Astrocyte (in vitro differentiated cells and primary cell): ENCODE measurements around the gene JTB. TPM values are rescaled to one million over a fixed set of nuclear protein-coding genes. Genes with fewer than 3 reads are reported as not detected.

ENCODE experiments used
- DNase-seq: peaks from one replicate; pipeline ENCODE4 v3.0.0-alpha.2; 2010; ENCODE audit warnings: low read depth
- FAIRE-seq: peaks from 2 replicates; lab custom pipeline; 2011; peaks lifted over from hg19 to GRCh38; lab: Jason Lieb, UNC
- H2AFZ ChIP-seq: 2 replicates; pipeline ENCODE4 v1.6.0; 2012; ENCODE audit warnings: low read depth, low read length, inconsistent platforms
- H3K27ac ChIP-seq: 2 replicates; pipeline ENCODE4 v1.5.1; 2011; ENCODE audit warnings: low read depth, low read length, inconsistent platforms
- H3K27me3 ChIP-seq: 2 replicates; pipeline ENCODE4 v1.6.0; 2011; ENCODE audit warnings: low read length, inconsistent platforms; ENCODE audit not compliant: insufficient read depth
- H3K36me3 ChIP-seq: 2 replicates; pipeline ENCODE4 v1.5.1; 2011; ENCODE audit warnings: low read length, inconsistent platforms; ENCODE audit not compliant: insufficient read depth
- H3K4me1 ChIP-seq: 2 replicates; pipeline ENCODE4 v1.5.1; 2011; ENCODE audit warnings: low read length, inconsistent platforms; ENCODE audit not compliant: insufficient read depth
- H3K4me2 ChIP-seq: 2 replicates; pipeline ENCODE4 v1.6.0; 2012; ENCODE audit warnings: low read length, inconsistent platforms
- H3K4me3 ChIP-seq: 2 replicates; pipeline ENCODE4 v1.5.1; 2011; ENCODE audit warnings: low read depth, mild to moderate bottlenecking, low read length, inconsistent platforms; ENCODE audit not compliant: insufficient read depth
- H3K79me2 ChIP-seq: 2 replicates; pipeline ENCODE4 v1.6.0; 2012; ENCODE audit warnings: mild to moderate bottlenecking, low read length, inconsistent platforms; ENCODE audit not compliant: insufficient read depth
- H3K9ac ChIP-seq: 2 replicates; pipeline ENCODE4 v1.6.0; 2012; ENCODE audit warnings: mild to moderate bottlenecking, low read length, inconsistent platforms
- H3K9me3 ChIP-seq: 2 replicates; pipeline ENCODE4 v1.5.1; 2012; ENCODE audit warnings: low read depth, mild to moderate bottlenecking, low read length, inconsistent platforms; ENCODE audit not compliant: insufficient read depth
- H4K20me1 ChIP-seq: 2 replicates; pipeline ENCODE4 v1.6.0; 2012; ENCODE audit warnings: low read length, inconsistent platforms; ENCODE audit not compliant: insufficient read depth
- H3K27ac Mint-ChIP-seq: one replicate; pipeline ENCODE4 v1.8.0; 2021; ENCODE audit warnings: mild to moderate bottlenecking, mixed read lengths; ENCODE audit not compliant: unreplicated experiment
- H3K27me3 Mint-ChIP-seq: one replicate; pipeline ENCODE4 v1.8.0; 2021; ENCODE audit warnings: low read depth, mixed read lengths; ENCODE audit not compliant: unreplicated experiment
- H3K36me3 Mint-ChIP-seq: one replicate; pipeline ENCODE4 v1.8.0; 2021; ENCODE audit warnings: low read depth, mixed read lengths; ENCODE audit not compliant: unreplicated experiment
- H3K4me1 Mint-ChIP-seq: one replicate; pipeline ENCODE4 v1.8.0; 2021; ENCODE audit warnings: low read depth, mixed read lengths; ENCODE audit not compliant: unreplicated experiment
- H3K4me3 Mint-ChIP-seq: one replicate; pipeline ENCODE4 v1.8.0; 2021; ENCODE audit warnings: mild to moderate bottlenecking, moderate library complexity, mixed read lengths; ENCODE audit not compliant: unreplicated experiment
- H3K9me3 Mint-ChIP-seq: one replicate; pipeline ENCODE4 v1.8.0; 2021; ENCODE audit warnings: mild to moderate bottlenecking, mixed read lengths; ENCODE audit not compliant: unreplicated experiment
- CTCF ChIP-seq: IDR thresholded peaks from 2 replicates; pipeline ENCODE4 v1.5.1; 2011; ENCODE audit warnings: low read depth, mild to moderate bottlenecking, inconsistent platforms, low read length, moderate library complexity; ENCODE audit not compliant: insufficient read depth
- EZH2 ChIP-seq: IDR thresholded peaks from 2 replicates; pipeline ENCODE4 v1.6.1; 2012; ENCODE audit warnings: mild to moderate bottlenecking, low read length, inconsistent platforms; ENCODE audit not compliant: insufficient read depth
- total RNA-seq: library from RNA; stranded (reverse); gene quantifications from 2 replicates; pipeline ENCODE4 v1.2.1, GENCODE V29; 2021

Gene JTB
- total RNA-seq, 1 donor from 2014 or later: 103 TPM

- H3K79me2 ChIP-seq: peaks cover 26% of the 10 kb centered on the region
- peaks cover 6% of the 10 kb centered on the region for H3K36me3 ChIP-seq
- H3K9me3 Mint-ChIP-seq: no peaks in the 10 kb centered on the region
- no peak overlapping the region for H3K4me3 Mint-ChIP-seq
- no peaks in the 10 kb centered on the region for H3K27me3 Mint-ChIP-seq
- DNase-seq: no peak
- H3K4me1 ChIP-seq: peaks cover 9% of the 10 kb centered on the region
- H2AFZ ChIP-seq: no peak overlapping the region
- H3K36me3 Mint-ChIP-seq: peaks cover 18% of the 10 kb centered on the region
- H3K9ac ChIP-seq: no peak overlapping the region
- H3K4me3 ChIP-seq: no peak overlapping the region
- no peaks in the 10 kb centered on the region for H3K9me3 ChIP-seq
- no peaks in the 10 kb centered on the region for H3K27me3 ChIP-seq
- no peak overlapping the region for H3K4me2 ChIP-seq
- no peak for TF ChIP-seq EZH2
- no peak for TF ChIP-seq CTCF
- FAIRE-seq: no peak
- H3K27ac ChIP-seq: no peak overlapping the region
- no peaks in the 10 kb centered on the region for H4K20me1 ChIP-seq
- peaks cover 5% of the 10 kb centered on the region for H3K4me1 Mint-ChIP-seq
- H3K27ac Mint-ChIP-seq: no peak overlapping the region
These were observed 35.4 kb downstream of the JTB start for GRCh38 chr1:153941826-153942725.

- H3K4me3 Mint-ChIP-seq: no peak overlapping the region
- no peaks in the 10 kb centered on the region for H3K27me3 Mint-ChIP-seq
- H3K4me1 Mint-ChIP-seq: peaks cover 4% of the 10 kb centered on the region
- DNase-seq (no peak), FAIRE-seq (no peak)
- Histone ChIP-seq H3K27me3 (no peaks in the 10 kb centered on the region), H3K9ac (no peak overlapping the region), H3K27ac (no peak overlapping the region), H3K36me3 (peaks cover 6% of the 10 kb centered on the region), H3K4me1 (peaks cover 9% of the 10 kb centered on the region), H3K79me2 (peaks cover 23% of the 10 kb centered on the region), H2AFZ (no peak overlapping the region), H3K4me2 (no peak overlapping the region), H3K4me3 (no peak overlapping the region), H4K20me1 (no peaks in the 10 kb centered on the region), H3K9me3 (no peaks in the 10 kb centered on the region)
- peaks cover 30% of the 10 kb centered on the region for H3K36me3 Mint-ChIP-seq
- TF ChIP-seq EZH2 (no peak), CTCF (no peak)
- no peak overlapping the region for H3K27ac Mint-ChIP-seq
- H3K9me3 Mint-ChIP-seq: no peaks in the 10 kb centered on the region
These were observed 36.7 kb downstream of the JTB start for GRCh38 chr1:153940756-153941155.

GRCh38 chr1:153939476-153939875, 38.0 kb downstream of the JTB start:
- DNase-seq: no peak
- H3K9me3 ChIP-seq: no peaks in the 10 kb centered on the region
- no peak for FAIRE-seq
- Mint-ChIP-seq H3K27me3 (no peaks in the 10 kb centered on the region), H3K36me3 (peaks cover 34% of the 10 kb centered on the region), H3K9me3 (no peaks in the 10 kb centered on the region), H3K27ac (no peak overlapping the region), H3K4me3 (no peak overlapping the region), H3K4me1 (no peaks in the 10 kb centered on the region)
- no peaks in the 10 kb centered on the region for H4K20me1 ChIP-seq
- H3K27ac ChIP-seq: no peak overlapping the region
- no peaks in the 10 kb centered on the region for H3K27me3 ChIP-seq
- no peak overlapping the region for H3K4me3 ChIP-seq
- peaks cover 10% of the 10 kb centered on the region for H3K79me2 ChIP-seq
- no peak overlapping the region for H2AFZ ChIP-seq
- no peak overlapping the region for H3K9ac ChIP-seq
- no peak overlapping the region for H3K4me2 ChIP-seq
- H3K36me3 ChIP-seq: peaks cover 7% of the 10 kb centered on the region
- TF ChIP-seq CTCF (no peak), EZH2 (no peak)
- H3K4me1 ChIP-seq: no peaks in the 10 kb centered on the region
